DOHH2 (cell line): ENCODE measurements around the gene STK32C.

Experiments
- H3F3A ChIP-seq: fragments of 200-600 bp; sonication (generic), shearing (Covaris generic); 2 replicates; pipeline ENCODE4 v1.6.0; 2016; ENCODE audit warnings: antibody characterized with exemption, mild to moderate bottlenecking; ENCODE audit not compliant: control insufficient read depth, insufficient read depth
- H3K27ac ChIP-seq: fragments of 200-600 bp; sonication (generic); 2 replicates; pipeline ENCODE4 v1.5.1; 2014; ENCODE audit warnings: low read depth, mild to moderate bottlenecking, low read length, moderate library complexity
- H3K27me3 ChIP-seq: fragments of 200-600 bp; sonication (generic); 2 replicates; pipeline ENCODE4 v1.6.1; 2014; ENCODE audit warnings: mild to moderate bottlenecking, low read length, mixed read lengths; ENCODE audit not compliant: control insufficient read depth
- H3K36me3 ChIP-seq: fragments of 200-600 bp; sonication (generic); 2 replicates; pipeline ENCODE4 v1.6.1; 2014; ENCODE audit warnings: mild to moderate bottlenecking, low read length, moderate library complexity, mixed read lengths; ENCODE audit not compliant: control insufficient read depth
- H3K4me1 ChIP-seq: fragments of 200-600 bp; sonication (generic); 2 replicates; pipeline ENCODE4 v1.6.1; 2014; ENCODE audit warnings: mild to moderate bottlenecking, low read length, mixed read lengths; ENCODE audit not compliant: control insufficient read depth
- H3K4me2 ChIP-seq: fragments of 200-600 bp; sonication (generic); 2 replicates; pipeline ENCODE4 v1.6.0; 2014; ENCODE audit warnings: mild to moderate bottlenecking, low read length, moderate library complexity
- H3K4me3 ChIP-seq: fragments of 200-600 bp; sonication (generic); 2 replicates; pipeline ENCODE4 v1.5.1; 2014; ENCODE audit warnings: mild to moderate bottlenecking, low read length, mixed read lengths
- H3K79me2 ChIP-seq: fragments of 200-600 bp; sonication (generic); 2 replicates; pipeline ENCODE4 v1.6.1; 2014; ENCODE audit warnings: mild to moderate bottlenecking, low read length, mixed read lengths; ENCODE audit not compliant: control insufficient read depth
- H3K9me2 ChIP-seq: fragments of 200-600 bp; sonication (generic); replicated peaks from 2 replicates; pipeline ENCODE4 v1.6.1; 2014; ENCODE audit warnings: mild to moderate bottlenecking, low read length, mixed read lengths; ENCODE audit not compliant: control insufficient read depth
- H3K9me3 ChIP-seq: fragments of 200-600 bp; sonication (generic); 2 replicates; pipeline ENCODE4 v1.6.1; 2014; ENCODE audit warnings: antibody characterized with exemption, low read length, mixed read lengths; ENCODE audit not compliant: control insufficient read depth, insufficient read depth
- H4K20me1 ChIP-seq: fragments of 200-600 bp; sonication (generic); 2 replicates; pipeline ENCODE4 v1.6.0; 2014; ENCODE audit warnings: low read depth, mild to moderate bottlenecking, antibody characterized with exemption, low read length, moderate library complexity; ENCODE audit not compliant: control insufficient read depth, insufficient read depth
- EZH2phosphoT487 ChIP-seq: fragments of 200-600 bp; sonication (generic); IDR thresholded peaks from 2 replicates; pipeline ENCODE4 v1.6.1; 2017; ENCODE audit warnings: borderline replicate concordance, mild to moderate bottlenecking, antibody characterized with exemption, low read length, moderate library complexity, mixed read lengths
- TF ChIP-seq, protein P1 (sequence below): fragments of 200-600 bp; sonication (generic); IDR thresholded peaks from one replicate; pipeline ENCODE4 v1.5.1; 2014; ENCODE audit warnings: antibody characterized with exemption, mild to moderate bottlenecking, low read depth, low read length; ENCODE audit not compliant: poor library complexity, severe bottlenecking

Gene STK32C

DNA sequence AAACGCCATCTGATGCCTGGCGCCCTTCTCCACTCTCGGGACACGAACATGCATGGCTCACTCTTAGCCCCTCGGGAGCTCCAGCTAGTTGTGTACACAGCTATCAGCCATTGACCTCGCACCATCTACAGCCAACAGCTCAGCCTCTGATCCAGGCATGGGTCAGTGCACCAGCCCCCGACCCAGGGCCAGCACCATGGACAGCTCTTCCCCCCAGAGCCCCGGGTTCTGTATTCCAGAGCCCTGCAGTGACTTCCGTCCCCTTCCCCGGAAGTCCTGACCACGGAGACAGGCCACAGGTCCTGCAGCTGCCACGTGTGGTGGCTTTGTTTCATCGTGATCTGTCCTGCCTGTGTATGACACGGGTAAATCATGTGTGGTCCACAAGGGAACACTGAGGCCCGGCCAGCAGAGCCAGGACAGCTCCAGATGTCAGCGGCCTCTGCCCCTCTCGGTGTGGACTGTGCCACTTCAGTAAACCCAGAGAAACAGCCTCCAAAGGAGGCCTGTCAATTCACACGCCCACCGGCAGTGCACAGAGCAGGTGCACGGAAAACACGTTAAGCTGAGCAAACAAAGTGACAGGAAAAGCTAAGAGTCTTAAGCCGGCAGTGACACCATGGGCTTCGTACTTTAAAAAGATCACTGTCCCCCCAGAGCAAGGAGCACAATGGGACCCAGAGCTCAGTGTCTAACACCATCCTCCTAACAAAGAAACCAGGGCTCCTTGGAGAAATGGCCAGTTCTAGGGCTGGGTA, 13.0 kb downstream of the STK32C start:
- Histone ChIP-seq H3K27me3 (no peaks in the 10 kb centered on the region), H3K36me3 (no peaks in the 10 kb centered on the region), H3K9me2 (no peaks in the 10 kb centered on the region), H3K27ac (no peak overlapping the region), H4K20me1 (no peaks in the 10 kb centered on the region), H3K4me3 (no peak overlapping the region), H3K4me1 (peaks cover 6% of the 10 kb centered on the region; the same call in 1 of the 2 replicates), H3K9me3 (no peaks in the 10 kb centered on the region), H3K4me2 (no peak overlapping the region), H3F3A (no peaks in the 10 kb centered on the region), H3K79me2 (no peaks in the 10 kb centered on the region)
- TF ChIP-seq EZH2phosphoT487 = no peak
- TF ChIP-seq, protein P1, sequence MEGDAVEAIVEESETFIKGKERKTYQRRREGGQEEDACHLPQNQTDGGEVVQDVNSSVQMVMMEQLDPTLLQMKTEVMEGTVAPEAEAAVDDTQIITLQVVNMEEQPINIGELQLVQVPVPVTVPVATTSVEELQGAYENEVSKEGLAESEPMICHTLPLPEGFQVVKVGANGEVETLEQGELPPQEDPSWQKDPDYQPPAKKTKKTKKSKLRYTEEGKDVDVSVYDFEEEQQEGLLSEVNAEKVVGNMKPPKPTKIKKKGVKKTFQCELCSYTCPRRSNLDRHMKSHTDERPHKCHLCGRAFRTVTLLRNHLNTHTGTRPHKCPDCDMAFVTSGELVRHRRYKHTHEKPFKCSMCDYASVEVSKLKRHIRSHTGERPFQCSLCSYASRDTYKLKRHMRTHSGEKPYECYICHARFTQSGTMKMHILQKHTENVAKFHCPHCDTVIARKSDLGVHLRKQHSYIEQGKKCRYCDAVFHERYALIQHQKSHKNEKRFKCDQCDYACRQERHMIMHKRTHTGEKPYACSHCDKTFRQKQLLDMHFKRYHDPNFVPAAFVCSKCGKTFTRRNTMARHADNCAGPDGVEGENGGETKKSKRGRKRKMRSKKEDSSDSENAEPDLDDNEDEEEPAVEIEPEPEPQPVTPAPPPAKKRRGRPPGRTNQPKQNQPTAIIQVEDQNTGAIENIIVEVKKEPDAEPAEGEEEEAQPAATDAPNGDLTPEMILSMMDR = no peak

DNA sequence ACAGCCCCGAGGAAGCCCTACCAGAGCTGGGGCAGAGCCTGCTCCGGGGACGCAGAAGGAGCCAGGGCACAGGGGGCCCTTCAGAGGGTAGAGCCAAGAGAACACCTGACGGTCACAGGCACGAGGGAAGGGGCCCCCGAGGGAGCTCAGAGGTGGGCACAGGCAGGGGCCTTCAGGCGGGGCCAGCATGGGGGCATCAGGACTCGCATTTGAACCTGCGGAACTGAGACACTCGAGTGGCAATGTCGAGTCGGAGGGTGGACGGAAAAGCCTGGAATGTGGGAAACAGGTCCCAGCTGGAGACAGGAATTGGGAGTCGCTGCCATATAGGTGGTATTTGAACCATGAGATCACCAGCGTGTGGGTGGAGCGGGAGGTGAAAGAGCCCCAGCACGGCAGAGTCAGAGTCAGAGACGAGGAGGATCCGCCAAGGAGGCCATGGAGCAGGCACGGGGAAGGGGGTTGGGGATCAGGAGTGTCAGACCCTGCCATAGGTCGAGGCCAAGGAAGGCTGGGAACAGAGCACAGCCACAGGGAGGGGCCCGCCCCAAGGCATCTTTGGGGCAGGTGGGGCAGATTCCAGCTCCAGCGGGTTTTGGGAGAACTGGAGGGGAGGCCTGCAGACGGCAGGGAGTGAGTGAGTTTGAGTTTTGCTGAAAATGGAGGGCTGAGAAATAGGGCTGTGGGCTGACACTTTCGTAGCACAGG, 13.8 kb downstream of the STK32C start:
- Histone ChIP-seq H3K27me3 (no peaks in the 10 kb centered on the region), H4K20me1 (no peaks in the 10 kb centered on the region), H3K9me2 (no peaks in the 10 kb centered on the region), H3K4me2 (no peak overlapping the region), H3F3A (no peaks in the 10 kb centered on the region), H3K4me1 (peaks cover 6% of the 10 kb centered on the region; the same call in 1 of the 2 replicates), H3K36me3 (no peaks in the 10 kb centered on the region), H3K4me3 (no peak overlapping the region), H3K27ac (no peak overlapping the region), H3K79me2 (no peaks in the 10 kb centered on the region), H3K9me3 (no peaks in the 10 kb centered on the region)
- TF ChIP-seq, protein P1 = no peak
- TF ChIP-seq EZH2phosphoT487 = no peak

DNA sequence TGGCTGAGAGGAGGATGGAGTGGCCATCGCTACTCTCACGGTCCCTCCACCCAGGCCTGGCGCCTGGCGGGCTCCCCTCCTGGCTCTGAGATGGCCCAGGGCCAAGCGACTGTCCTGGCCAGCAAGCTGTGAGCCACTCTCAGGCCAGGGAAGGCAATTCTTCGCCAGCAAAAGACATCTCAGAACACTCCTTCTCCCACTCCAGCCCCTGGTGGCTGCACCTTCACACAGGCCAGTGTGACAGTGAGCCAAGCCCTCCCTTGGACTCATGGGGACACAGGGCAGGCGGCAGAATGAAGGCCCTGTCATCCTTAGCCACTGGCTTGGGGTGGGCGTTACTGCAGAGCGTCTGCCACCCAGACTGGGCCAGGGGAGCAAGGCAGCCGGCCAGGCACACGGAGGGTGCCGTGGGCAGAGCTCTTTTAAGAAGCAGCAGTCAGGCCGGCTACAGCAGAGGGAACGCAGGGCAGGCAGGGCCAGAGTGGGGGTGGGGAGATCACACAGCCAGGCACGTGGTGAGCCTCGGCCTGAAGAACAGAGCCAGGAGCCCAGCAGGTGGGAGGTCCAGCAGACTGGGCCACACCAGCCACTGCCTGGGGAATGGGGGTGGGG, 14.4 kb downstream of the STK32C start:
- no peaks in the 10 kb centered on the region for H3K9me3 ChIP-seq
- H4K20me1 ChIP-seq = no peaks in the 10 kb centered on the region
- H3K79me2 ChIP-seq = no peaks in the 10 kb centered on the region
- peaks cover 6% of the 10 kb centered on the region; the same call in 1 of the 2 replicates for H3K4me1 ChIP-seq
- TF ChIP-seq, protein P1 = no peak
- TF ChIP-seq EZH2phosphoT487 = no peak
- H3F3A ChIP-seq = no peaks in the 10 kb centered on the region
- no peaks in the 10 kb centered on the region for H3K9me2 ChIP-seq
- no peaks in the 10 kb centered on the region for H3K27me3 ChIP-seq
- no peaks in the 10 kb centered on the region for H3K36me3 ChIP-seq
- H3K4me2 ChIP-seq = no peak overlapping the region
- no peak overlapping the region for H3K4me3 ChIP-seq
- H3K27ac ChIP-seq = no peak overlapping the region
